ACHN (cell line): ENCODE data around the gene MKNK2.
"Not testable (repeated sequence)": the region's sequence is repeated elsewhere in the genome, so short reads cannot be mapped to it uniquely, and the experiment has no call there.

ENCODE experiments used
- DNase-seq: peaks from one replicate; pipeline ENCODE4 v3.0.0-alpha.2; 2015
- in situ Hi-C: cut with HindIII; loops from 2 replicates; pipeline ENCODE4 v1.10.0; 2017; ENCODE audit warnings: low sequenced_read_pairs, low pct_ligation_motif_present, low pct_unique_long_range_greater_than_20kb

Gene MKNK2

GRCh38 chr19:2037651-2038255 lies 13.3 kb downstream of the MKNK2 start:
- DNase-seq, result no peak
- in situ Hi-C loops, result no loop called here

- in situ Hi-C loops, result no loop called here
- DNase-seq, result no peak
These were observed 14.6 kb downstream of the MKNK2 start for GRCh38 chr19:2036424-2036823.

GRCh38 chr19:2035590-2035991 lies 15.5 kb downstream of the MKNK2 start:
- DNase-seq, result no peak
- in situ Hi-C loops, result no loop called here

DNA sequence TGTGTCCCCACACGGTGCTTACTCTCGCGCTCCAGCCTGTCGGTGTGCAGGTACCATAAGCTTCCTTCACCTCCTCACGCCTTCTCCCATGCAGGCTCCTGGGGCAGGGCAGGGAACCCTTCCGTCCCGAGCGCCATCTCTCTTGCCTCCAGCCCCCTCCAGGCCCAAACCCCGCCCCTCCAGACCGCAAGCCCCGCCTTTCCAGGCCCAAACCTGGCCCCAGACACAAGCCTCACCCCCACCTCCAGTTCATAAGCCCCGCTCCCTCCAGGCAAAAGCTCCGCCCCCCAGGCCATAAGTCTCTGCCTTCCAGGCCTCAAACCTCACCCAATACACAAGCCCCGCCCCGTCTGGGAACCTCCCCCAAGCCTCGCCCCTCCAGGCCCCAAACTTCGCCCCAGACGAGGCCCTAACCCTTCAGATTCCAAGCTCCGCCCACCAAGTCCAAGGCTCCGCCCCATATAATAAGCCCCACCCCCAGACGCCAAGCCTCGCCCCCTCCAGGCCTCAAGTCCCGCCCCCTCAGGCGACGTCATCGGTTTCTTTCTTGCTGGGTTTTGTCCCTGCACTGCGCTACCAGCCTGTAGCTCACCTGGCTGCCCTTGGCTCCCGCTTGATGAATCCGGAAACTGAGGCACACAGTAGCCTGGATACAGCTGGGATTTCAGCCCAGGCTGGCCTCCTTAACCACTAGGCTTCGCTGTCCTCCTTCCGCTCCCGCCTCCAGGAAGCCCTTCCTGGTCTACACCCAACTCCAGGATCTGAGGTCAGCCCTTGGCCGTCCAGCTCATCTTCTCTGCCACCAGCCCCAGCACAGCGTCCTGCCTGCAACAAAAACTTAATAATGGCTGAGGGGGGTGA lies 16.1 kb downstream of the MKNK2 start:
- no peak for DNase-seq
- in situ Hi-C loops, result no loop called here

DNA sequence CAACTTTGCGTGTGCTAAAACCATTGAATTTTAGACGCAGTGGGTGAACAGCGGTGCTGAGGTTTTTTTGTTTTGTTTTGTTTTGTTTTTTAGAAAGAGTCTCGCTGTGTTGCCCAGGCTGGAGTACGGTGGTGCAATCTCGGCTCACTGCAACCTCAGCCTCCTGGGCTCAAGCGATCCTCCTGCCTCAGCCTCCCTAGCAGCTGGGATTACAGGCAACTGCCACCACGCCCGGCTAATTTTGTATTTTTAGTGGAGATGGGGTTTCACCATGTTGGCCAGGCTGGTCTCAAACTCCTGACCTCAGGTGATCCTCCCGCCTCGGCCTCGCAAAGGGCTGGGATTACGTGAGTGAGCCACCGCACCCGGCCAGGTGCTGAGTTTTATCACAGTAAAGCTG lies 16.8 kb downstream of the MKNK2 start:
- in situ Hi-C loops, DNase-seq: not testable (repeated sequence)

DNA sequence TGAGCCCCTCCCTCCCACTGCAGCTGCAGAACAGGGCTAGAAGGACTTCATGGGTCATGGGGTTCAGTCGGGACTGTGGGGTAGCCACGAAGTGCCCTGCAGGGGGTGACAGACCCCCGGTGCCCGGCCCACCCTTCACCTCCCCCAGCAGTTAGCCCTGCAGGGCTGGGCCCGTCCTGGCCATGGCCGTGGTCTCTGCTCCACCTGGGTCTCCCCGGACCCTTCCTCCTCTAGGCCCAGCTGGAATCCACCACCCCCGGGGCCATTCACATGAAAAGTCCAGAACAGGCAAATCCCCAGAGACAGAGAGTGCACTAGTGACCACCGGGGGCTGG lies 17.3 kb downstream of the MKNK2 start:
- no peak for DNase-seq
- in situ Hi-C loops, result no loop called here

DNA sequence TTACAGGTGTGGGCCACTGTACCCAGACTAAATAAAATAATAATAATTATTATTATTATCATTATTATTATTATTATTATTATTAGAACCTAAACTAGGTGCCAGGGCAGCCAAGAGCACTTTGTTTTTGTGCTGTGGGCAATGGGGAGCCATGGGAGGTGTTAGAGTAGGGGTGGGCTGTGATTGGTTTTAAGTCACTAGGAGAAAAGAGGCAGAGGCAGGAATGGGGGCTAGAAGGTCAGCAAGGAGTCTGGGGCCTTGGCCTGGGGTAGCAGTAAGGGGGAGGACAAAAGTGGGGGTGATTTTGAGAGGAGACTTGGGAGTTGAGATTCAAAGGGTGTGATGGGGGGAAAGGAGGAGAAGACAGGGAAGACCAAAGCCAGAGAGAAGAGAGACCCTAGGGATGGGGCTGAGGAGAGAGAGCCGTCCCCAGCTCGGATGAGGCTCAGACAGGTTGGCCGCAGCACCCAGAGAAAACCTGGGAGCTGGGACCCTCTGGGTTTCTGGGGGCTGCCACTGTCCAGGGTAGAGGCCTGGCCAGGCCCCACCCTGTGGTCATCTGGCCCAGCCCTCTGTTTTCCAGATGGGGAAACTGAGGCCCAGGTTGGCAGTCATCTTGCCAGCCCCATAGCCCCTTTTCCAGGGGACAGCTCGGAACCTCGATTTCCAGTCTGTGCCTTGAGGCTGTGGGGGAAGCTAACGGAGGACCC lies 17.8 kb downstream of the MKNK2 start:
- in situ Hi-C loops, result no loop called here
- DNase-seq, result no peak

DNA sequence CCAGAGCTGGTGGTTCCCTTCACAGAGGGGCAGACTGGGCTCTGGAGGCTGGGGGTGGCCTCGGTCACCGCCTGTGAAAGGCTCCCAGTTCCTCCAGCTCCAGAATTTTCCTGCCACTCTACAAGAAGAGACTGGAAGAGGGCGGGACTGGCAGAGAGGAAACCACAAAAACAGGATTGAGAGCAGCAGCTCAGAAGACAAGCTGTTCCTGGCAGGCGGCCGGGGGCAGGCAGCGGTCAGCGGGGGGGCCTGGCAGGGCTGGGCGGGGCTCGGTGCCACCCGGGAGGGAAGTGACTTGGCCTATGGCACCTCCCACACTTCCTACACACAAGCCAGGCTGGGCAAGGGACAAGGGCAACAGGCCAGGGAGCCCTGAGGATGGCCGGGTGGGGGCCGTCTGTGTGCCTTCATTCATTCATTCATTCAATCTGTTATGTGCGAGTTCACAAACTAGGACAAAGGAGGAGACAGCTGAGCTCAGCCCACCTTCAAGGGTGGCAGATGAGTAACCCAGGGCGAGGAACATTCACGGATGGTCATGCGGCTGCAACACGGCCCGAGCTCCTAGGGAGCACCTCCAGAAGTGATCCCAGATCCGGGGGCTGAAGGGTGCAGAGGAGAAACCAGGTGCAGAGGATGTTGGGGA lies 18.6 kb downstream of the MKNK2 start:
- DNase-seq, result peak; percentile 90
- in situ Hi-C loops, result no loop called here

DNA sequence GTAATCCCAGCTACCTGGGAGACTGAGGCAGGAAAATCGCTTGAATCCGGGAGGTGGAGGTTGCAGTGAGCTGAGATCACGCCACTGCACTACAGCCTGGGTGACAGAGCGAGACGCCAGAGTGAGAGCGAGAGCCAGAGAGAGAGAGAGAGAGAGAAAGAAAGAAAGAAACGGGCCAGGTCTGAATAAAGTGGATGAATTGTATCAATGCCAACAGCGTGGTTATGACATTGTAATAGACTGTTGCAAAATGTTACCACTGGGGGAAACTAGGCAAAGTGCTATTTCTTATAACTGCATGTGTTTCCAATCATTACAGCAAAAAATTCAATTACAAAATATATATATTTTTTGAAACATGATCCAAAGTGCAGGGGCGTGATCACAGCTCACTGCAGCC lies 23.7 kb downstream of the MKNK2 start:
- in situ Hi-C loops, result no loop called here
- no peak for DNase-seq

- no peak for DNase-seq
- in situ Hi-C loops, result no loop called here
These were observed 24.3 kb downstream of the MKNK2 start for GRCh38 chr19:2026770-2027169.

GRCh38 chr19:2022289-2022688 lies 28.8 kb downstream of the MKNK2 start:
- DNase-seq, result no peak
- in situ Hi-C loops, result no loop called here

- no peak for DNase-seq
- in situ Hi-C loops, result no loop called here
These were observed 29.4 kb downstream of the MKNK2 start for GRCh38 chr19:2021453-2022140.

- in situ Hi-C loops, result no loop called here
- no peak for DNase-seq
These were observed 32.3 kb downstream of the MKNK2 start for GRCh38 chr19:2018752-2019151.

- DNase-seq, result peak; percentile 76
- in situ Hi-C loops, result no loop called here
These were observed 34.8 kb downstream of the MKNK2 start for GRCh38 chr19:2016041-2016807.

- in situ Hi-C loops, result no loop called here
- DNase-seq, result peak; percentile 50
These were observed 35.5 kb downstream of the MKNK2 start, which contains the start of gene BTBD2 for GRCh38 chr19:2015608-2015950. TSS of gene BTBD2 (minus strand) at chr19:2015714. CDS start at chr19:2015703, 11 bp downstream.

- no peak for DNase-seq
- in situ Hi-C loops, result no loop called here
These were observed 36.1 kb downstream of the MKNK2 start for GRCh38 chr19:2014731-2015607.

- no peak for DNase-seq
- in situ Hi-C loops, result no loop called here
These were observed 36.9 kb downstream of the MKNK2 start for GRCh38 chr19:2014131-2014571.
